Ureter (tissue), 1 donor: ENCODE data around the gene HRC. TPM values are rescaled to one million over a fixed set of nuclear protein-coding genes. Genes with fewer than 3 reads are reported as not detected.
"Not testable (repeated sequence)": the region's sequence is repeated elsewhere in the genome, so short reads cannot be mapped to it uniquely, and the experiment has no call there.

ENCODE experiments used
- DNase-seq: peaks from one replicate; pipeline ENCODE4 v3.0.0-alpha.2; 2020; ENCODE audit warnings: low spot score
- total RNA-seq: library from RNA; stranded (reverse); gene quantifications from one replicate; pipeline ENCODE4 v1.2.4, GENCODE V29; 2023
- donor health status: DM: yes; HTN: yes; CAD: no.

Gene HRC
- total RNA-seq = 5.1 TPM

- no peak for DNase-seq
These were observed at the start of gene HRC for GRCh38 chr19:49155005-49155819. HRC (minus strand) TSS chr19:49155396; CDS start chr19:49155237, 159 bp downstream.

- DNase-seq = no peak
These were observed 45.8 kb upstream of the HRC start for GRCh38 chr19:49201042-49201441.

GRCh38 chr19:49200238-49200862 lies 45.2 kb upstream of the HRC start:
- DNase-seq = no peak

DNA sequence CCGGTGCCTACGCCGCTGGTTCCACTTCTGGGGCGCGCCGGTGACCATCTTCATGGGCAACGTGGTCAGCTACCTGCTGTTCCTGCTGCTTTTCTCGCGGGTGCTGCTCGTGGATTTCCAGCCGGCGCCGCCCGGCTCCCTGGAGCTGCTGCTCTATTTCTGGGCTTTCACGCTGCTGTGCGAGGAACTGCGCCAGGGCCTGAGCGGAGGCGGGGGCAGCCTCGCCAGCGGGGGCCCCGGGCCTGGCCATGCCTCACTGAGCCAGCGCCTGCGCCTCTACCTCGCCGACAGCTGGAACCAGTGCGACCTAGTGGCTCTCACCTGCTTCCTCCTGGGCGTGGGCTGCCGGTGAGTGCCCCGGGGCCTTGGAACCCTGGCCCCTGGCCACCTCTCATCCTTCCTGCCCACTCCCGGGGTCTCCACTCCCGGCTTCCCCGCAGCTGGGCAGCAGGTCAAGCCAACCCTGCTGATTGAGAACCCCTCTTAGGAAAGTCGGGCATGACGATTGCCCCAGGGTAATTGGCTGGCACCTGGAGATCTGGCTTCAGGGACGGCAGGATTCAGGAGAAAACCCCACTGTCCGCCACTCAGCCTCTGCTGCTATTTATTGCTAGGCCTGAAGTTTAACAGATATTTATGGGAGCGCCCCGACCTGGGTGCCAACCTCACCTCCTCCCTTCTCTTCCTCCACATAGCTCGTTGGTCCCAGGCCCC lies 41.5 kb upstream of the HRC start:
- DNase-seq = no peak

- no peak for DNase-seq
These were observed 39.2 kb upstream of the HRC start for GRCh38 chr19:49194408-49194807.

GRCh38 chr19:49193822-49194394 lies 38.7 kb upstream of the HRC start:
- no peak for DNase-seq

GRCh38 chr19:49190781-49191180 lies 35.6 kb upstream of the HRC start:
- DNase-seq = no peak

- no peak for DNase-seq
These were observed 34.1 kb upstream of the HRC start for GRCh38 chr19:49189259-49189658.

DNA sequence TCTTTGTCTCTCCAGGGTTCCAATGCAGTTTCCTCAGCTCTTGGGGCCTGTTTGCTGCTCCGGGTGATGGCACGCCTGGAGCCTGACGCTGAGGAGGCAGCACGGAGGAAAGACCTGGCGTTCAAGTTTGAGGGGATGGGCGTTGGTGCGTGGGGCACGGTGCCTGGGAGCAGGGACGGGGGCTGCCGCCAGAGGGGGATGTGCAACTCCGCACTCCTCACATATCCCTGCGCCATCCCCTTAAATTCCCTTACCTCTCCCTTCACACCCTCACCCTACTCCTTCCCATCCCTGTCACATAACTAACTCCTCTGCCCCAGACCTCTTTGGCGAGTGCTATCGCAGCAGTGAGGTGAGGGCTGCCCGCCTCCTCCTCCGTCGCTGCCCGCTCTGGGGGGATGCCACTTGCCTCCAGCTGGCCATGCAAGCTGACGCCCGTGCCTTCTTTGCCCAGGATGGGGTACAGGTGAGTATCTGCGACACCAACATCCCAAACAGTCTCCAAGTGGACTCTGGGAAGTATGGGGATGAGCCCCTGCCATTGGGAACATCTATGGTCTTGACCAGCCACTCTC lies 33.5 kb upstream of the HRC start:
- DNase-seq = no peak

DNA sequence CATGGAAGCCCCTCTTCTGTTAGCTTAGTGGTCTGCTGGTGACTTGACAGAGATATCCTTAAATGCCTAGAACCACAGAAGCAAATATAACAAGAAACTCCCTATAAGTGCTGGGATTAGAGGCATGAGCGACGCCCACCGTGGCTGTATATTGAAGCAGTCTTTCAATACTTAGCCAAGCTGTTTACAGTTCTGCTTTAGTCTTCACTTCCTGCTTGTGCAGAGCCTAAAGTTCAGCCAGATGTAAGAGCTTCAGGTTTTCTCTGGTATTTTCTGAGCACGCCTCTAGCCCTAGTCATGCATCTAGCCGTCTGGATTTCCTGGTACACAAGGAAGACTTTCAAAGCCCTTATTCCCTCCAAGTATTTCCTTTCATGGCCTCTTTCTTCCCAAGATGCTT lies 30.9 kb upstream of the HRC start:
- DNase-seq = no peak

DNA sequence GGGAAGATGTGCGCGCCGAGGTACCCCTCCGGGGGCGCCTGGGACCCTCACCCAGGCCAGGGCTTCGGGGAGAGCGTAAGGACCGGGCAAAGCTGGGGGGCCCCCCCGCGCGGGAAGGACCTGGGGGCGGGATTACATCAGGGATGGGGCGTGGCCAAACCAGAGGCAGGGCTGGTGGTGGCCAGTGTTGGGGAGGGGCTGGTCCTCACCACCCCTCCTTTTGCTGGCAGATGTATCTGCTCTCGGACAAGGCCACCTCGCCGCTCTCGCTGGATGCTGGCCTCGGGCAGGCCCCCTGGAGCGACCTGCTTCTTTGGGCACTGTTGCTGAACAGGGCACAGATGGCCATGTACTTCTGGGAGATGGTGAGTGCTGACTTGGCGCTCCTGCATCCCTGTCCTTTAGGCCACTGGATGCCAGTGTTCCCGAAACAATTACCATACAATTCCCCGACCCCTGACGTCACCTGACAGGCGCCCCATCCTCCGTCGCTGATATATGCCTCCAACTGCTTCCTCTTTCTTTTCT lies 27.7 kb upstream of the HRC start:
- no peak for DNase-seq

DNA sequence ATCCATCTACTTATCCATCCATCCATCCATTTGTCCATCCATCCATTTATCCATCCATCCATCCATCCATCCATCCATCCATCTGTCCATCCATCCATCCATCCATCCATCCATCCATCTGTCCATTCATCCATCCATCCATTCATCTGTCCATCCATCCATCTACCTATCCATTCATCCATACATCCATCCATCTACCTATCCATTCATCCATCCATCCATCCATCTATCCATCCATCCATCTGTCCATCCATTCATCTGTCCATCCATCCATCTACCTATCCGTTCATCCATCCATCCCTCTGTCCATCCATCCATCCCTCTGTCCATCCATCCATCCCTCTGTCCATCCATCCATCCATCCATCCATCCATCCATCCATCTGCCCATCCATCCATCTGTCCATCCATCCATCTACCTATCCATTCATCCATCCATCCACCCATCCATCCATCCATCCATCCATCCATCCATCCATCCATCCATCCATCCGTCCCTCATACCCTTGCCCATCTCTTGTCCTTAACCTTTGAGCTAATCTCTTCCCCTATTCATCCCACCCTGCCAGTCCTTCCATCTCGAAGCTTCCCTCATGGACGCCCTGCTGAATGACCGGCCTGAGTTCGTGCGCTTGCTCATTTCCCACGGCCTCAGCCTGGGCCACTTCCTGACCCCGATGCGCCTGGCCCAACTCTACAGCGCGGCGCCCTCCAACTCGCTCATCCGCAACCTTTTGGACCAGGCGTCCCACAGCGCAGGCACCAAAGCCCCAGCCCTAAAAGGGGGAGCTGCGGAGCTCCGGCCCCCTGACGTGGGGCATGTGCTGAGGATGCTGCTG lies 27.0 kb upstream of the HRC start:
- not testable (repeated sequence) for DNase-seq

GRCh38 chr19:49180659-49181058 lies 25.5 kb upstream of the HRC start:
- DNase-seq = no peak

- DNase-seq = no peak
These were observed 18.0 kb upstream of the HRC start for GRCh38 chr19:49173198-49173597.

GRCh38 chr19:49168421-49168820 lies 13.2 kb upstream of the HRC start:
- DNase-seq = no peak

- DNase-seq = no peak
These were observed 12.7 kb upstream of the HRC start for GRCh38 chr19:49167857-49168409.

DNA sequence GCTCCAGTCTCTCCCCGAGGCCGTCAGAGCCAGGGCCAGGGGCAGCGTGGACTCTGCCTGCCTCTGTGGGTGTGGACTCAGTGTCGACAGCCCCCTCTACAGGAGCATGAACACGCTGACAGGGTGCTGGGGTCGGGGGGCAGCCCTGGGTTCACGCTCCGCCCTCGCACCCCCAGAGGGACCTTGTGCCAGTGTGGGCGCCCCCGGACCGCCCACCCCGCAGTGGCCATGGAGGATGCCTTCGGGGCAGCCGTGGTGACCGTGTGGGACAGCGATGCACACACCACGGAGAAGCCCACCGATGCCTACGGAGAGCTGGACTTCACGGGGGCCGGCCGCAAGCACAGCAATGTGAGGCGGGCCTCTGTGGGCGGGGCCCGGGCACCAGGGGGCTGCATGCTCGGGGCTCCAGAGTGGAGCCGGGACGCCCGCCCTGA lies 10.7 kb upstream of the HRC start:
- no peak for DNase-seq

DNA sequence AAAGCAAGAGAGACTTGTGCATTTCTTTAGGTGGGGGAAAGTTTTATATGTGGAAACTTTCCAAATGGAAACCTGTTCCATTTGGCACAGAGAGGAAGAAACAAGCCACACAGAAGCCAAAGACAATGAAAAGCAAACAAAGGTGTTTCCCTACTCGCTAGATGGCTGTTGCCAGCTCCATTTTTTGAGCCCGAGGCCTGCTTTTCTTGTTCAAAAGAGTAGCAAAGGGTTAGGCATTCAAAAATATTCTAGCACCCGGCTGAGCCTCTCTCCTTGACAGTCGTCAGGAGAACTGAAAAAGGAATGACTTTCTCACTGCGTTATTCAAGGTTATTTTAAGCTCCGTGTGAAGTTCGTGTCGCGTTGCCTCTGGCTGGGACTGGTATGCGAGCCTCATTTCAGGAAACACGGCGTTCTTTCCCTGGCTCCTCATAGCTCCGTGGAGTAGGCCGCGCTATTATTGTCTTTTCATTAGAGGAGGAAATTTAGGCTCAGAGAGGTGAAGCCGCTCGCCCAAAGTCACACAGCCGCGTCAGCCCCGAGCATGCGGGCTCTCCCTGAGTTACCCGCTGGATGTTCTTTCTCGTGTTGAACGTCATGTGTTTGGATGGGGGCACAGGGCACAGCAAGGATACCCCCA lies 10.0 kb upstream of the HRC start:
- DNase-seq = no peak

DNA sequence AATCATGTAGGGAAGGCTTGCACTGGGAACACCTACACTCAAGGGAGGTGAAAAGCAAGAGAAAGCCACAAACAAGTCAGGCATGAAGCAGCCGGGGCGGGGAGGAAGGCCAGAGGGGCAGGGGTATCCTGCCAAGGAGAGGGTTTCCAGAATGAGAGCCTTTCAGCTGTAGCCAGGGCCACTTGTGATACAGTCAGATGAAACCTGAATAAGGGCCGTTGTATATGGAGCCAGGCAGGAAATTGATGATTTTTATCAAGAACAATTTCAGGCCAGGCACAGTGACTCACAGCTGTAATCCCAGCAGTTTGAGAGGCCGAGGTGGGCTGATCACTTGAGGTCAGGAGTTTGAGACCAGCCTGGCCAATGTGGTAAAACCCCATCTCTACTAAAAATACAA lies 6.8 kb upstream of the HRC start:
- DNase-seq = no peak
